Epithelial cell of proximal tubule (primary cell): Measurements from ENCODE around the gene ACSF3. TPM values are rescaled to one million over a fixed set of nuclear protein-coding genes. Genes with fewer than 3 reads are reported as not detected.

ENCODE experiments used
- DNase-seq: peaks from one replicate; pipeline ENCODE4 v3.0.0-alpha.2; 2011; ENCODE audit warnings: low read depth
- H3K4me3 ChIP-seq: 2 replicates; pipeline ENCODE4 v1.5.1; 2011; ENCODE audit warnings: low read depth, mild to moderate bottlenecking, low read length
- CTCF ChIP-seq: conservative IDR thresholded peaks from 2 replicates; pipeline ENCODE4 v1.5.1; 2012; ENCODE audit warnings: low read depth, mild to moderate bottlenecking, low read length
- total RNA-seq: library from RNA; depleted of rRNA; stranded (reverse); fragments of >200 nt; gene quantifications from 2 replicates; pipeline ENCODE4 v1.2.3, GENCODE V29; 2015

The ACSF3 gene
- total RNA-seq, 1 donor from 2014 or later, result 16.5 TPM

DNA sequence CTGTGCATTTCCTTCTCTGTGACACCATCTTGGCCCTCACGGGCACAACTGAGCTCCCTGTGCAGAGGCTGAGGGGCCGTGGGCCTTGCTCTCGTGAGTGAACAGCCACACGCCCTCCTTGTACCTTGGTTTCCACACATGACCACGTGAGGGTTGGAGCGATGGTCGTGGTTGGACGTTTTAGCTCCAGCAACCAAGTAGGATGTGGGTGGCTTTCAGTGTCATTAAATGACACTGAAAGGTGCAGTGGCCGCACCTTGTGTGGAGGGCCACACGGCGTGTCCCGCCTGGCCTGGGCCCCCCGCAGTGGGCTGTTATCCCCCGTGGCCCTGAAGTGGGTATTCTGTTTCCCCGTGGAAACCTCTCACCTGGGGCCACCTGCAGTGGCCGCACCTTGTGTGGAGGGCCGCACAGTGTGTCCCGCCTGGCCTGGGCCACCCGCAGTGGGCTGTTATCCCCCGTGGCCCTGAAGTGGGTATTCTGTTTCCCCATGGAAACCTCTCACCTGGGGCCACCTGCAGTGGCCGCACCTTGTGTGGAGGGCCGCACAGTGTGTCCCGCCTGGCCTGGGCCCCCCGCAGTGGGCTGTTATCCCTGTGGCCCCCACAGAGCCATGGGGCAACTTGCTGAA lies 28.2 kb downstream of the ACSF3 start:
- no peak for TF ChIP-seq CTCF
- no peak for DNase-seq
- H3K4me3 ChIP-seq, result no peak overlapping the region

DNA sequence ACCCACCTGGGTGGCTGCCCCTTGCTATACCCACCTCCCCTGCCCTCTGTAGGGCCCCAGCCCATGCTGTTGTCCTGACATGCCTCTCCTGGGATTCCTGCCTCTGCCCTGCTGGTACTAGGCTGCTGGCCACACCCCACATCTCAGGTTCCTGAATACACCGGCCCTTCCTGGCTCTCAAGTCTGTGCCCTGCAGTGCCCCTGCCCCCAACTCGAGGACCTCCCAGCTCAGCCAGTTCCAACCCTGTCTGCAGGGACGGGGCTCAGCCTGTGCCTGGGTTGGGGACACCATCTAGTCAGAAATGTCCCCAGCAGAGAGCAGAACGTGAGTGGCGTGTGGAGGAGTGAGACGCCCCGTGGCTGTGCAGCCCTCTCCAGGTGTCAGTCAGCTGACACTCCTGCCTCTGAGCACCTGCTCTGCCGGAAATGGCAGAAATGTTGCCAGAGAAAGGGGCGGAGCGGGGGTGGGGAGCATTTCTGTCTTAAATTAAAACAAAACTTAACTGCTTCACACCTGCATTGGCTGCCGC lies 28.7 kb downstream of the ACSF3 start:
- DNase-seq, result no peak
- H3K4me3 ChIP-seq, result no peak overlapping the region
- TF ChIP-seq CTCF, result no peak

- no peak for DNase-seq
- no peak for TF ChIP-seq CTCF
- no peak overlapping the region for H3K4me3 ChIP-seq
These were observed 29.6 kb downstream of the ACSF3 start for GRCh38 chr16:89123001-89123830.

DNA sequence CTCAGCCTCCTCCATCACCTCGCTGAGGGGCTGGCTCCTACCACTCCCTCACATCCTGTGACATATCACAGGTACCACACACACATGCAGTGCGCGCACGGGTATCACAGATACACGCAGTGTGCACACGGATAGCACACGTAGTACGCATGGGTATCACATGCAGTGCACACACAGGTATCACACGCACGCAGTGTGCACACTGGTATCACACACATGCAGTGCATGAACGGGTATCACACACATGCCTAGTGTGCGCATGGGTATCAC lies 30.1 kb downstream of the ACSF3 start:
- no peak overlapping the region for H3K4me3 ChIP-seq
- no peak for TF ChIP-seq CTCF
- DNase-seq, result no peak

GRCh38 chr16:89129378-89129777 lies 35.7 kb downstream of the ACSF3 start:
- DNase-seq, result no peak
- no peak for TF ChIP-seq CTCF
- H3K4me3 ChIP-seq, result no peak overlapping the region

DNA sequence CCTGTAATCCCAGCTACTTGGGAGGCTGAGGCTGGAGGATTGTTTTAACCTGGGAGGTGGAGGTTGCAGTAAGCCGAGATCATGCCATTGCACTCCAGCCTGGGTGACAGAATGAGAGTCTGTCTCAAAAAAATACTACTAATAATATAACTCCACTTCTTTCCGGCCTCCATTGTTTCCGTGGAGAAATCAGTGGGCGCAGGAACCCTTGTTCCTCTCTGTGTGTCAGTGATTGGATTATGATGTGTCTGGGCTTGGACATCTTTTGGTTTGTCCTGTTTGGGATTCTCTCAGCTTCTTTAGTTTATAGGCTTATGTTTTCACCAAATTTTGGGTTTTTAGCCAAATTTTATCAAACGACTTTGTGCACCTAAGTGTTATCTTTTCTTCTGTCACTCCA lies 36.8 kb downstream of the ACSF3 start:
- H3K4me3 ChIP-seq, result no peak overlapping the region
- DNase-seq, result no peak
- TF ChIP-seq CTCF, result no peak

GRCh38 chr16:89131783-89132182 lies 38.1 kb downstream of the ACSF3 start:
- no peak for TF ChIP-seq CTCF
- no peak overlapping the region for H3K4me3 ChIP-seq
- DNase-seq, result no peak
